HG02884 (cell line): ENCODE results near the gene SUN3.

Experiments used
- ATAC-seq: cut with Tn5 transposase; IDR thresholded peaks from one replicate; pipeline ENCODE4 v1.9.1; 2021; ENCODE audit warnings: mild to moderate bottlenecking, moderate library complexity; ENCODE audit not compliant: unreplicated experiment

SUN3 gene, protein sequence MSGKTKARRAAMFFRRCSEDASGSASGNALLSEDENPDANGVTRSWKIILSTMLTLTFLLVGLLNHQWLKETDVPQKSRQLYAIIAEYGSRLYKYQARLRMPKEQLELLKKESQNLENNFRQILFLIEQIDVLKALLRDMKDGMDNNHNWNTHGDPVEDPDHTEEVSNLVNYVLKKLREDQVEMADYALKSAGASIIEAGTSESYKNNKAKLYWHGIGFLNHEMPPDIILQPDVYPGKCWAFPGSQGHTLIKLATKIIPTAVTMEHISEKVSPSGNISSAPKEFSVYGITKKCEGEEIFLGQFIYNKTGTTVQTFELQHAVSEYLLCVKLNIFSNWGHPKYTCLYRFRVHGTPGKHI

GRCh38 chr7:48028938-48029337 is at the start of gene SUN3:
TSS of gene SUN3 (minus strand) at chr7:48029107. CDS start at chr7:48028938, 169 bp downstream.
- ATAC-seq = no peak

DNA sequence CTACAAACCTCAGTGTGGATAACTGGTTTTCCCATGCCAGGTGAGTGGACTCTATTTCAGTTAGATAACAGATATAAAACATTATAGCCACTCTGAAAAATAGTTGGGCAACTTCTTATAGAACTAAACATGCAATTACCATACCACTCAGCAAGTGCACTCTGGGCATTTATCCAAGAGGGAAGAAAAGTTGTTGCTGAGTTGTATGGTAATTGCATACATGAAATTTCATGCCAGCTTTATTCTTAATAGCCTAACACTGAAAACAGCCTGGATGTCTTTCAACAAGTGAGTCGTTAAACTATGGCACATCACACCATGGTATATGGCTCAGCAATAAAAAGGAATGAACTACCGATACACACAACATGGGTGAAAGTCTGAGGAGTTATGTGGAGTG is 49.6 kb upstream of the SUN3 start:
- ATAC-seq = no peak

GRCh38 chr7:48077423-48077822 is 48.5 kb upstream of the SUN3 start:
- ATAC-seq = no peak

- ATAC-seq = no peak
Measured at GRCh38 chr7:48074204-48074654, 45.3 kb upstream of the SUN3 start.

DNA sequence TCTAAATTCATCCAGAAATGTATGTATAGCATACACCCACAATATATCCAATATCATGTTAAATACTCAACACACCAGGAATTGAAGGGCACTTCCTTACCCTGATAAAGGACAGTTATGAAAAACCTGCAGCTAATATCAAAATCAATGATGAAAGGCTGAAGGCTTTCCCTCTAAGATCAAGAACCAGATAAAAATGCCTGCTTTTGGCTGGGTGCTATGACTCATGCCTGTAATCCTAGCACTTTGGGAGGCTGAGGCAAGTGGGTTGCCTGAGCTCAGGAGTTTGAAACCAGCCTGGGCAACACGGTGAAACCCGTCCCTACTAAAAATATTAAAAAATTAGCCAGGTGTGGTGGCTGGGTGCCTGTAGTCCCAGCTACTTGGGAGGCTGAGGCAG is 38.6 kb upstream of the SUN3 start:
- ATAC-seq = no peak

DNA sequence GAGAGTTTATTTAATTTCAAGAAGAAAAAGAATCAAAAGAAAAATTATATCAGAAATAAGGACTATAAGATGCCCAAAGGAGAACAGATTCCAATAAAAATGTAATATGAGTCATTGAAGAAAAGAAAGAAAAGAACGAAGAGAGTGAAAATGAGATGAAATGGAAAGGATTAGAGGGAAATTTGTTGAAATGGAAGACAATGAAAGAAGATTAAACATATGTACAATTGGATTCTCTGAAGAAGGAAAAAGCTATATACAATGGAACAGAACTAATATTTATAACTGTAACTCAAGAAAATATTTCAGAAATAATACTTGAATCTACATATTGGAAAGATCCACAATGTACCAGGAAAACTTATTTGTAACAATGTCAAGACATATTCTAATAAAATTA is 35.1 kb upstream of the SUN3 start:
- no peak for ATAC-seq

DNA sequence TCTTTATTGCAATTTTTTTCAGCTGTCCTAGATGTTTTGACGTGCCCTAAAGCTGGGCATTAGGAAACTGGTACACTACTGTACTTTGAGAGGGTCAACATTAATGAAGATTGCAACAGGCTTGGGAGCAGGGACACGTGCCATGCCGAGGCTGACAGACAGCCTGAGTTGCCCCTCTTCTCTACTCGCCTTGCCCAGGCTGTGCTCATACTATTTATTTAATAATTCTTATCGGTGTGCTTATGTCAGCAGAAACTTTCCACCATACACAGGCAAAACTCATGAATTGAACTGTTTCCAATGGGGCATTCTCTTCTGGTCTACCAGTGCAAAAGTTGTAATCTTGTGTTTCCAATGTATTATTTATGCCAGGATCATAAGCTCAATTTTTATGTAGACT is 30.8 kb upstream of the SUN3 start:
- ATAC-seq = no peak

DNA sequence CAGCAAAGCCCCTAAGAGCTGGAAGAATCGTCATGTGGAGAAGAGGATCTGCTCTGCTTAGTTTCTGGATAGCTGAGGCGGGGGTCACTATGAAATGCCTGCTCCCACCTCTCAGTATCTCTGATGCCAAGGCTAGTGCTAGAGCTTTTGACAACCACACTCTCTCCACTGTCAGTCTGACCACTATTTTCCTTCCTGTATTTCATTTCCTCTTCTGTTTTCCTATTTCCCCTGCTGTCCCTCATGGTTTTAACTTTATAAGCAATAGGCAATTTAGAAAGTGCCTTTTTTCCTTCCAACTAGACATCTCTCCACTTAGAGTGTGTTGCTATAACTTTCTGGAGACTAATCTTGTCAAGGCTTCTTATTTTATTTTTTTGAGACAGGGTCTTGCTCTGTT is 30.1 kb upstream of the SUN3 start:
- ATAC-seq = no peak

- ATAC-seq = no peak
Measured at GRCh38 chr7:48053736-48054135, 24.8 kb upstream of the SUN3 start.

DNA sequence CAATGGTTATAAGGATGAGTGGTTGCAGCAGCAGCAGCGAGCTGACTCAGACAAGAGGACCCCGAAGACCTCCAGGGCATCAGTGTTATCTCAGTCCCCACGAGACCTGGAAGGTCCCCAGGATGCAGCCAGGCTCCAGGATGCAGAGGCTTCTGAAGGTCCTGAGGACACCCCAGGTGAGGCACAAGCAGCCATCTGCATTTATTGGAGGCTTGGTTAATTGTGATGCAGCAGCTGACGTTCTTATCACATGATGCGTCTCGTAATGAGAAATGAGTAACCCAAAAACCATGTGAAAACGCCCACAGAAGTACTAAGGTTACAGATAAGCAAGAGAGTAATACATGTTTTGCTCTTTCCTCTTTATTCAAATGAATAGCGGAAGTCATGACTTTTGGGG is 23.8 kb upstream of the SUN3 start:
- ATAC-seq = peak; percentile 77

- ATAC-seq = no peak
Measured at GRCh38 chr7:48049850-48050249, 20.9 kb upstream of the SUN3 start.

DNA sequence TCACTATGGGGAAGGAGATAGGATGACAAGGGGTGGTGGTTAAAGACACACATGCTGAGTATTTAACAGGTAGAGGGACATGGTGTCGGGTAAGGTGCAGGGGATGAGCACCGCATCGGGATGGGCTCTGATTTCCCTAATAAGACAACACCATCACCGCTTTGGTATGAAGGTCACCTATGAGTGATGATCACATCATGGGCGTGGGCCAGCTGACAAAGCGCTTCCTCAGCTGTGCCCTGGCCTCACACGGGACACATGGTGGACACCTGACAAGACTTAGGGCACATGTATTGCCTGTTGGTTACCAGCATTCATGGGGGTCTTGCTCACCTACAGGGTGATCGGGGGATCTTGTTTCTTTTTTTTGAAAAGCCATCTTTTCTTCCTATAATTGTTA is 19.2 kb upstream of the SUN3 start:
- ATAC-seq = no peak

DNA sequence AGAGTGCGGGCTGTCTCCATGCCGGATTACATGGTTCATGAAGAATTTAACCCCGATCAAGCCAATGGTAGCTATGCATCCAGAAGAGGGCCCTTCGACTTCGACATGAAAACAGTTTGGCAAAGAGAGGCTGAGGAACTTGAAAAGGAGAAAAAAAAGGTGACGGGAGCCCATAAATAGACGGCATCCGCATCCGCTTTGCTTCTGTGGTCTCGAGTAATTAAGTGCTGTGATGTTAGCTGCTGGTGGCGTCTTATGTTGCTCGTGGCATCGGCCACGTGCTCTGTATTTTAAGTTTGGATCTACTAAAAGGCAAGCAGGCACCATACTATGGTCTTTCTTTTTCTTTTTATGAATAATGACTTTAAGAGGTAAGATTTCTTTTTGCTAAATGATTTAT is 17.6 kb upstream of the SUN3 start:
- no peak for ATAC-seq

DNA sequence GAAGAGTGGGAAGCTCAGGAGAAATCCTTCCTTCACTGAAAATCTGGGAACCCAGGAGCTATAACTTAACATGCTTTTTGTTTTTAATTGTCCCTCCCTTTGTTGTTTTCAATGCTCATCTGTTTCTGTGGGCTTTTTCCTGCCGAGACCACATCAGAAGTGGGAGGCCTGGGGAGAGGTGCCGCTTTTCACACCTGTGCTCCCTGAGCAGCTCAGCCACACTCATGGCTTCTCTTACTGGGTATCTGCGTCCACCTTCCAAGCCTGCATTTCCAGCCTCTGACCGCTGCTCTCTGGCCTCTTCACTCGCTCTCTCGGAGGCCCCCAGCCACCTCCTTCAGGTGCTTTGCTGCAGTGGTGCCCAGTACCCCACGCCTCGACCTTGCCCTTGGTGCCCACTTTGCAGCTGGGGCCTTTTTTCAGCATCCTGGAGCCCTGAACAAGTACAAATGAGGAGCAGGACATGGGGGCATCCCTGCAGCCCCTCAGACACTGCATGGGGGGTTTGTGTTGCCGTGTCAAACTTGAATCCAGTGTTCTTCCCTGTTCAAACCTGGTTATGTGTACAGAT is 16.4 kb upstream of the SUN3 start:
- ATAC-seq = no peak

- ATAC-seq = no peak
Measured at GRCh38 chr7:48042636-48043035, 13.7 kb upstream of the SUN3 start.

GRCh38 chr7:48042216-48042615 is 13.3 kb upstream of the SUN3 start:
- ATAC-seq = no peak

DNA sequence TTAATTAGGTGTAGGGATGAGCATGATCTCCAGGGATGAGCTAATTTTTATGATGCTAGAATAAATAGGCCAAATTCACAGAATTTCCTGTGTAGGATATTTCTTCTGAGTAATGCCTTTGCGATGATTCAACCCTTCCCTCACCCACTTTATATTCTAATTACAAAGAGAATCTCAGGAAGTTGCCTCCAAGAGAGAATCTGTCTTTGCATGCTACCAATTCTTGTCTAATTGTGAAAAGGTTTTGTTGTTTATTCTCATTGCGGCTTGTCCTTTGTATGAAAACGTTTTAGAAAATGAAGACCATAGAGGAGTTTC is 12.7 kb upstream of the SUN3 start:
- no peak for ATAC-seq

- ATAC-seq = no peak
Measured at GRCh38 chr7:48040944-48041652, 12.2 kb upstream of the SUN3 start.

DNA sequence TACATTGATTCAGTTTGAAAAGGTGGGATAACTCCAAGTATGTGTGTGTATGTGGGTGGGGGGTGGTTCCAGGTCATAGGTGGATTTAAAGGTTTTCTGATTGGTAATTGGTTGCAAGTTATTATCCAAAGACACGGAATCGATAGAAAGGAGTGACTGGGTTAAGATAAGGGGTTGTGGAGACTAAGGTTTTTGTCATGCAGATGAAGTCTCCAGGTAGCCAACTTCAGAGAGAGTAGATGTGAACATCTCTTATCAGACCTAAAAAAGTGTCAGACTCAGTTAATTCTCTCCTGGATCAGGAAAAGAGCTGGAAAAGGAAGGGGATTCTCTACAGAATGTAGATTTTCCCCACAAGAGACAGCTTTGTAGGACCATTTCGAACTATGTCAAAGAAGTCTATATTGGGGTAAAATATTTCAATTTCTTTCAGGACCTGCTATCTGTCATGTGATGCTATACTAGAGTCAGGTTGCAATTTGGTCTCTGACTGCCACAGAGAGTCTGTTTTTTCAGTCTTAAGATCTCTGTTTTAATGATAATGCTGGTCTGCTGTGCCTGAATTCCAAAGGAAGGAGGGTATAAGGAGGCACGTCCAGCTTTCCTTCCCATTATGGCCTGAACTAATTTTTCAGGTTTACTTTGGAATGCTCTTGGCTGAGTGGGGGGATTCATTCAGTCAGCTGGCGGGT is 10.1 kb upstream of the SUN3 start:
- ATAC-seq = no peak

- no peak for ATAC-seq
Measured at GRCh38 chr7:48035967-48036478, 7.1 kb upstream of the SUN3 start.

- peak; percentile 99 for ATAC-seq
Measured at GRCh38 chr7:48035301-48035966, 6.5 kb upstream of the SUN3 start, which contains the start of gene C7orf57. TSS of gene C7orf57 (plus strand) at chr7:48035543. CDS start at chr7:48036309, 766 bp downstream.
